Large intestine (tissue), 3 donors: Measurements from ENCODE around the gene INSRR. TPM values are rescaled to one million over a fixed set of nuclear protein-coding genes. Genes with fewer than 3 reads are reported as not detected.
A peak's percentile ranks its signal among the peaks of the same experiment; 100 is the strongest.

ENCODE experiments used
- DNase-seq, 2 donors: peaks; one replicate each; pipeline versions ENCODE4 v3.0.0 to v3.0.0-alpha.2; 2013
- H3K27ac ChIP-seq: one replicate; pipeline ENCODE4 v1.5.1; 2013; ENCODE audit warnings: low read length
- H3K27me3 ChIP-seq: 2 replicates; pipeline ENCODE4 v1.6.1; 2013; ENCODE audit warnings: low read length; ENCODE audit not compliant: control insufficient read depth, insufficient read depth
- H3K36me3 ChIP-seq: 2 replicates; pipeline ENCODE4 v1.6.1; 2013; ENCODE audit warnings: low read length; ENCODE audit not compliant: control insufficient read depth, insufficient read depth
- H3K4me1 ChIP-seq: one replicate; pipeline ENCODE4 v1.6.1; 2013; ENCODE audit warnings: low read length; ENCODE audit not compliant: control insufficient read depth, insufficient read depth
- H3K4me3 ChIP-seq: one replicate; pipeline ENCODE4 v1.5.1; 2013; ENCODE audit warnings: low read length
- H3K9me3 ChIP-seq: one replicate; pipeline ENCODE4 v1.6.1; 2013; ENCODE audit warnings: mild to moderate bottlenecking, low read depth, low read length, moderate library complexity; ENCODE audit not compliant: control insufficient read depth
- WGBS: methylation state at CpG from one replicate; pipeline ENCODE4 v1.1.5; 2013; ENCODE audit warnings: low lambda C conversion rate; ENCODE audit not compliant: insufficient coverage; 5-methylcytosine and 5-hydroxymethylcytosine counted together
- polyA plus RNA-seq: library from polyadenylated mRNA; unstranded; fragments of 120-200 nt; gene quantifications from one replicate; pipeline ENCODE4 v1.2.1, GENCODE V29; 2013

INSRR gene
- polyA plus RNA-seq, 1 donor = 0.09 TPM

DNA sequence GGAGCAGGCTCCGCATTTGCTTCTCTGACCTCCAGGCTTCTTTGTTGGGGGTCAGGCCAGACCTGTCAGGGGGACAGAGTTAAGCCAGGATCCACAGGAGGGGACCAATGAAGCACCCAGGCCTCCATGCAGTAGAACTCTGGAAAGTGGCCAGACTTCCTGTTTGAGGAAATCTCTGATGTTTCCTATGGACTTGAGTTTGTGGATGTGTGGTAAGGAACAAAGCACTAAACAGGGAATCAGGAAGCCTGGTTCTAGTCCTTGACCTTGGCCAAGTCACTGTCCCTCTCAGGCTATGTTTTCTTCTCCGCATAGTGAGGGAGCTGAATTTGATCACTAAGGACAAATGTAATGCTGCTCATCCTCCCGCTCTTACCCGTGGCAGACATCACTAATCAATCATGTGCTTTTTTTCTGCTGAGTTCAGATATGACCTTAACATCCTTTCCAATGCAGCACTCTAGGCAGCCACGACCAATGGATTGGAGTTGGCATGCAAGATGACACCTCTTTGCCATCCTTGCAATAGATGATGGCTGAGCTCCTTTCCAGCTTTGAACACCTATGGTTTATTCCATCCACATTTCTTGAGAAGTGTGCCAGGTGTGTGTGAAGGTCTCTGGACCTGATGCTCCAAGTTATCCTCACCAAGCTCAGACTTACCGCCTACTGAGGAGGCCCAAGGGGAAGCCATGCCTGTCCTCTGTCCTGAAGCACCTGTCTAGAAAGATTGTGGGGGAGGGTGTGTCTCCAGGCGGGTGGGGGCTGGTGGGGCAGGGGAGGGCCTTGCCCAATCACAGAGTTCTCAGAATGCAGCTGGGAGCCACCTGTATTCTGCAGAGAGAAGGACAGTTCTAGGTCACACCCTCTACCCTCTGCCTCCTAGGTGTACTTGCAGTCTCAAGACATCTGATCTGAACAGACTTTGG is 52.1 kb downstream of the INSRR start:
- peaks cover 6% of the 10 kb centered on the region for H3K4me1 ChIP-seq
- H3K27me3 ChIP-seq = no peaks in the 10 kb centered on the region
- no peaks in the 10 kb centered on the region for H3K9me3 ChIP-seq
- no peak overlapping the region for H3K27ac ChIP-seq
- no peak for DNase-seq
- H3K4me3 ChIP-seq = no peak overlapping the region
- no CpG with 5 or more reads among the region's 7 CpGs for WGBS
- H3K36me3 ChIP-seq = peaks cover 6% of the 10 kb centered on the region

- Histone ChIP-seq H3K4me1 (peaks cover 6% of the 10 kb centered on the region), H3K27me3 (no peaks in the 10 kb centered on the region), H3K27ac (no peak overlapping the region), H3K9me3 (no peaks in the 10 kb centered on the region), H3K36me3 (peaks cover 14% of the 10 kb centered on the region), H3K4me3 (no peak overlapping the region)
- no CpG with 5 or more reads among the region's 3 CpGs for WGBS
- DNase-seq = peak in 1 of 2 donors; percentile 27
Measured at GRCh38 chr1:156805766-156806511, 53.0 kb downstream of the INSRR start.

DNA sequence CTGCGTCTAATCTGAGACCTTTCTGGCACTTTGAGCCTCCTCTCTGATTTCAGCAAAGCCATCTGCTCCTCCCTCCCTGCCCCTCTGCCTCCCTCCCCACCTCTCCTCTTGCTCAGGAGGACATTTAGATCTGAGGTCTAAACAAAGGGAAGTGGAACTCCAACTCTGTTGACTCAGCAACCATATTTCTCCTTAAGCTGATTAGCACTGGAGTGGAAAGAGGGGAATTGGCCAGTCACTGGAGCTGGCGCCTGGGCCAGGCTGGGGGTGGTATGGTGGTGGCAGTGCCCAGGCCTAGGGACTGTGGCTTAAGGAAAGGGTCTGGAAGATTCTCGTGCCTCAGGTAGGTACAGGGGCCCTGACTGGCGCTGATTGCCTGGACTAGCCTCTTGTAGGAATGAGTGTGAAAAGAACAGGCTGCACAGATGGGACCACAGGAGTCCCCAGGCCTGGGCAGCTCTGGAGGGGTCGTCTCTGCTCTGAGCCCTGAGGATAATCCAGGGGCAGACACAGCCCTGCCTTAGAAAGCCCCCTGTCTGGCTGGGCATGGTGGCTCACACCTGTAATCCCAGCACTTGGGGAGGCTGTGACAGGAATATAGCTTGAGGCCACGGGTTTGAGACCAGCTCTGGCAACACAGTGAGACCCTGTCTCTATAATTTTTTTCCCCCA is 54.2 kb downstream of the INSRR start:
- Histone ChIP-seq H3K27ac (no peak overlapping the region), H3K4me1 (peaks cover 6% of the 10 kb centered on the region), H3K9me3 (no peaks in the 10 kb centered on the region), H3K36me3 (peaks cover 25% of the 10 kb centered on the region), H3K27me3 (no peaks in the 10 kb centered on the region), H3K4me3 (no peak overlapping the region)
- no CpG with 5 or more reads among the region's 6 CpGs for WGBS
- peak in 1 of 2 donors; percentile 30 for DNase-seq

- Histone ChIP-seq H3K4me1 (peaks cover 6% of the 10 kb centered on the region), H3K27me3 (no peaks in the 10 kb centered on the region), H3K4me3 (no peak overlapping the region), H3K9me3 (no peaks in the 10 kb centered on the region), H3K36me3 (peaks cover 30% of the 10 kb centered on the region), H3K27ac (no peak overlapping the region)
- DNase-seq = no peak
- WGBS = no CpG with 5 or more reads among the region's 3 CpGs
Measured at GRCh38 chr1:156804026-156804425, 54.9 kb downstream of the INSRR start.

GRCh38 chr1:156803086-156803851 is 55.6 kb downstream of the INSRR start:
- no CpG with 5 or more reads among the region's 13 CpGs for WGBS
- no peak for DNase-seq
- Histone ChIP-seq H3K4me3 (no peak overlapping the region), H3K36me3 (peaks cover 34% of the 10 kb centered on the region), H3K4me1 (peaks cover 6% of the 10 kb centered on the region), H3K27me3 (no peaks in the 10 kb centered on the region), H3K27ac (no peak overlapping the region), H3K9me3 (no peaks in the 10 kb centered on the region)

DNA sequence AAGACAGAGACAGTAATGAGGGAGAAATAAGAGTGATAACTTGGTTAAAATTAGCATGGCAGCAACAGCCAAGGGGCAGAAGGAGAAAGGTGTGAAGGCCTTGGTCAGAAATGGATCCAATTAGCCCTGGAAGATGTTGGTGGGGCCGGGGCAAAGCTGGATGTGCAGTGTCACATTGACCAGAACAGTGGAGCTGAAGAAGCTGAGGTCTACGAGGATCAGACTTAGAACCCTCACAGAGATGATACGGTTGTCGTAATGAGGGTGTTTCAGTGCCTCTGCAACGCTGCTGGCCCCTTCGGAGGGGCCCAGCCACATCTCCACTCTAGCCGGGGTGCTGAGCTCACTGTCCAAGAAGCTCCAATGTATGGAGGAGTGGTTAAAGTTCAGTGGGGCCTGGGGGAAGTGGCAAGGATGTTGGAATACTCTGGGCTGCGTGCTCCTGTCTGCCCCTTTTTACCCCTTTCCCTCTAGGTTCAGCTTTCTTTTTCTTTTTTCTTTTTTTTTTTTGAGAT is 56.4 kb downstream of the INSRR start:
- WGBS = 82% methylated on average over 6 of the region's 8 CpGs
- Histone ChIP-seq H3K36me3 (peaks cover 41% of the 10 kb centered on the region), H3K4me3 (no peak overlapping the region), H3K4me1 (peaks cover 6% of the 10 kb centered on the region), H3K27ac (no peak overlapping the region), H3K9me3 (no peaks in the 10 kb centered on the region), H3K27me3 (no peaks in the 10 kb centered on the region)
- DNase-seq = peak; percentile 37 to 64

DNA sequence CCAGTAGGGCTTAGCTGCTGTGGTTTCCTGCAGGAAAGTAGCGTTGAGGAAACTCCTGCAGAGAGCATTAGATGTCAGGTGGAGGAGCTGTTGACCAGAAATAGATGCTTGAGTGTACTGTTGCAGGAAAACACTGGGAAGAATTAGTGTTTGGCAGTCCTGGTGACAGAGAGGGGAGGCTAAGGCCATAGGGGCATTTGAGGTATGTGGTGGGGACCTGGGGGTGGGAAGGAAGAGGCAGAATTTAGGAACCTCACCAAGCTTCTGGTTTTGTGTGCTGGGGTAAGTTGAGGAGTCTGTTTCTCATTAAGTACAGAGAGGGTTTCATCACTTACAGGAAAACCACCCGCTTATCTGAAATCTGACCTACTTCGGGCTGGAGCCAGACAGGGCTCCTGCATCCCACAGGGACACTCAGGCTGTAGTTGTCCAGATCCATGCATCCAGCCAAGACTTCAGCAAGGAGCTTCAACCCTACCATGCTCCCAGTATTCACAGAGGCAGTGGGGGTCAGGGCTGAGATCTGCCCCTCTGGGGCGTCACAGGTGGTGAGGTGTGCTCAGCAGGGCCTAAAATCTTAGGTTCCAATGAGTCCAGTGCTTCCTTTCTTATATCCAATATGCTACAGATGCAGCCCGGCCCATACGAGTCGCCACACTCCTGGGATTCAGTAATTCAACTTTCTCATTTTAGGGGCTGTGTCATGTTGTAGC is 57.4 kb downstream of the INSRR start:
- no peak overlapping the region for H3K27ac ChIP-seq
- no peak overlapping the region for H3K4me3 ChIP-seq
- no peak for DNase-seq
- no peaks in the 10 kb centered on the region for H3K27me3 ChIP-seq
- H3K36me3 ChIP-seq = peaks cover 49% of the 10 kb centered on the region
- peaks cover 6% of the 10 kb centered on the region for H3K4me1 ChIP-seq
- WGBS = no CpG with 5 or more reads among the region's 7 CpGs
- H3K9me3 ChIP-seq = no peaks in the 10 kb centered on the region

DNA sequence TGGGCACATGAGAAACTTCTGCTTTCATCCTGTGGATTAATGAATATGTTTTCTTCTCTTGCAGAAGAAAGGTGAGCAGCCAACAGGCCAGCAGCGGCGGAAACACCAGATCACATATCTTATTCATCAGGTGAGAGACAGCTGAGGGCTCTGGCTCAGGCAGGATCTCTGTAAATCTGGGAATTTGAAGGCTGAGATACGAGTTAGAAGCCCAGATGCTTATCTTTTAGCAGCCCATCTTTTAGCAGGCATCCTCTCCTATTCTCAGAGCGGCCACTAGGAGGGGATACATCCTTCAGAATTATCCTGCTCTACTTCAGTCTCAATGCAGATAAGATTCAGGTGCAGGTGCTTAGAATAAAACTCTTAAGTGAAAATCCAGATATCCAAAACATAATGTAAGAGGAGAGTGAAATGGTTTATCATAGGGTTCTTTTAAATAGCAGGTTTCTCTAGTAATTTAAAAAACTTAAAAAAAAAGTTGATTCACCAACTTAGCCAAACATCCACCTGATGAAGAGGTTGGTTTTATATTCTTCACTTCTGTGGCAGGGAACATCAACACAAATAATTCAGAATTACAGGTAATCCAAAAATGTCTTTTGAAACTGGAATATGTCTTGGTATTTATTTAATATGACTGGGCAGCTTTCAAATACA is 61.6 kb downstream of the INSRR start:
- no CpG with 5 or more reads among the region's 4 CpGs for WGBS

More for the DNA sequence above, 61.6 kb downstream of the INSRR start:
- Histone ChIP-seq H3K4me3 (no peak overlapping the region), H3K27me3 (no peaks in the 10 kb centered on the region), H3K36me3 (peaks cover 89% of the 10 kb centered on the region), H3K27ac (no peak overlapping the region), H3K9me3 (no peaks in the 10 kb centered on the region), H3K4me1 (peaks cover 2% of the 10 kb centered on the region)
- DNase-seq = peak; percentile 27 to 41
